Stimulated activated CD4-positive, alpha-beta T cell treated with anti-CD3 and anti-CD28 coated beads, Interleukin-2, amount 100 ng/mL, for 48 hours (primary cell): ENCODE results near the gene ARL6IP5.

ENCODE experiments used
- DNase-seq, 2 donors: peaks; one replicate each; pipeline ENCODE4 v3.0.0-alpha.2; 2020

The ARL6IP5 gene

GRCh38 chr3:69085833-69086722 is 1.3 kb downstream of the ARL6IP5 start:
- peak; percentile 72 to 74 for DNase-seq

GRCh38 chr3:69087030-69087791 is 2.5 kb downstream of the ARL6IP5 start:
- no peak for DNase-seq

GRCh38 chr3:69088063-69088462 is 3.3 kb downstream of the ARL6IP5 start:
- no peak for DNase-seq

GRCh38 chr3:69090021-69090420 is 5.3 kb downstream of the ARL6IP5 start:
- DNase-seq, result no peak

- no peak for DNase-seq
Measured at GRCh38 chr3:69091389-69092029, 6.8 kb downstream of the ARL6IP5 start.

GRCh38 chr3:69092030-69092516 is 7.3 kb downstream of the ARL6IP5 start:
- no peak for DNase-seq

- no peak for DNase-seq
Measured at GRCh38 chr3:69094467-69095205, 9.9 kb downstream of the ARL6IP5 start.

- no peak for DNase-seq
Measured at GRCh38 chr3:69095636-69096035, 10.9 kb downstream of the ARL6IP5 start.

- no peak for DNase-seq
Measured at GRCh38 chr3:69096299-69096698, 11.6 kb downstream of the ARL6IP5 start.

- DNase-seq, result no peak
Measured at GRCh38 chr3:69097407-69098086, 12.8 kb downstream of the ARL6IP5 start.

GRCh38 chr3:69099576-69099975 is 14.8 kb downstream of the ARL6IP5 start:
- DNase-seq, result no peak

- no peak for DNase-seq
Measured at GRCh38 chr3:69102384-69102783, 17.6 kb downstream of the ARL6IP5 start.

- DNase-seq, result no peak
Measured at GRCh38 chr3:69103123-69103522, 18.4 kb downstream of the ARL6IP5 start.

GRCh38 chr3:69104586-69104985 is 19.8 kb downstream of the ARL6IP5 start:
- DNase-seq, result no peak

- DNase-seq, result no peak
Measured at GRCh38 chr3:69105320-69105719, 20.6 kb downstream of the ARL6IP5 start.

- no peak for DNase-seq
Measured at GRCh38 chr3:69107841-69108240, 23.1 kb downstream of the ARL6IP5 start.

- DNase-seq, result no peak
Measured at GRCh38 chr3:69108811-69109210, 24.1 kb downstream of the ARL6IP5 start.

GRCh38 chr3:69110941-69111546 is 26.3 kb downstream of the ARL6IP5 start:
- DNase-seq, result no peak

- DNase-seq, result no peak
Measured at GRCh38 chr3:69113536-69113935, 28.8 kb downstream of the ARL6IP5 start.

- no peak for DNase-seq
Measured at GRCh38 chr3:69115731-69116130, 31.0 kb downstream of the ARL6IP5 start.

GRCh38 chr3:69116162-69116561 is 31.4 kb downstream of the ARL6IP5 start:
- DNase-seq, result no peak

- no peak for DNase-seq
Measured at GRCh38 chr3:69116897-69117296, 32.2 kb downstream of the ARL6IP5 start.
